ENCODE measurements around the gene SLC49A3. TPM values are rescaled to one million over a fixed set of nuclear protein-coding genes. Genes with fewer than 3 reads are reported as not detected.

SLC49A3 gene
- total RNA-seq, 4 donors from 2014 or later: 14.9 to 27.1 (median 18.3) TPM

DNA sequence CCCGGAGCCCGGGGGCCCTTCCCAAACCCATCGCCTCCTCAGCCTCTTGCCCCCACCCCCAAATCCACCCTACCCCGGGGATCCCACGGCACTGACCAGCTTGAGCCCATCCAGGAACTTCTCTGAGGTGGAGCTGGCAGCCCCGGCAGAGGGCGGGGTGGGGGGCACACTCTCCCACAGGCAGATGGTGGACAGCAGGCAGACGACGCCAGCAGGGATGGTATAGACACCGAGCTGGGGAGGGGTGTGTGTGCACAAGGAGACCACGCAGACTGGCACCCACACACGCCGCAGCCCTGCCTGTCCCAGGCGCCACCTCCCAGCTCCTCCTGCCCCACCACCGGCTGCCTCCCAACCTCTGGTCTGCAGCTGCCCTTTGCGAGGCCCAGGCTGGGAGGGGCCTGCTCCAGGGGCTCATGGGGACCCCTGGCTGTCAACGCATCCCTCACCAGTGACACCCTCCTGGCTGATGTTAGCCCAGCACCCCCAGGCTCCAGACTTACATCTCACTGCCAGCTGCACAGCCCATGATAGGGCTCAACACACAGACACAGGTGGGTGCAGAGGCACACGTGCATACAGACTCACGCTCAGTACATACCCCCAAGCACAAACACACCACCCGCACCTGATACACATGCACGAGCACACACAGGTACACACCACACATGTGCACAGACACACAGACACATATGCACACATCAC, 4.2 kb downstream of the SLC49A3 start:
- no peak for DNase-seq
- 89 to 90% methylated on average over 9 to 13 of the region's 21 CpGs for WGBS, 2 donors
- intact Hi-C loops (cut with DNase I): no loop called here
- no peaks in the 10 kb centered on the region for H3K9me3 ChIP-seq
- no peaks in the 10 kb centered on the region for H3K27me3 ChIP-seq
- peaks cover 27 to 53% of the 10 kb centered on the region in 2 donors for H3K4me1 ChIP-seq
- no peak overlapping the region for H3K4me3 ChIP-seq (replicated peaks in 1 of 3)
- no peak overlapping the region for H3K27ac ChIP-seq
- no peaks in the 10 kb centered on the region for H3K36me3 ChIP-seq
- TF ChIP-seq, protein P1, sequence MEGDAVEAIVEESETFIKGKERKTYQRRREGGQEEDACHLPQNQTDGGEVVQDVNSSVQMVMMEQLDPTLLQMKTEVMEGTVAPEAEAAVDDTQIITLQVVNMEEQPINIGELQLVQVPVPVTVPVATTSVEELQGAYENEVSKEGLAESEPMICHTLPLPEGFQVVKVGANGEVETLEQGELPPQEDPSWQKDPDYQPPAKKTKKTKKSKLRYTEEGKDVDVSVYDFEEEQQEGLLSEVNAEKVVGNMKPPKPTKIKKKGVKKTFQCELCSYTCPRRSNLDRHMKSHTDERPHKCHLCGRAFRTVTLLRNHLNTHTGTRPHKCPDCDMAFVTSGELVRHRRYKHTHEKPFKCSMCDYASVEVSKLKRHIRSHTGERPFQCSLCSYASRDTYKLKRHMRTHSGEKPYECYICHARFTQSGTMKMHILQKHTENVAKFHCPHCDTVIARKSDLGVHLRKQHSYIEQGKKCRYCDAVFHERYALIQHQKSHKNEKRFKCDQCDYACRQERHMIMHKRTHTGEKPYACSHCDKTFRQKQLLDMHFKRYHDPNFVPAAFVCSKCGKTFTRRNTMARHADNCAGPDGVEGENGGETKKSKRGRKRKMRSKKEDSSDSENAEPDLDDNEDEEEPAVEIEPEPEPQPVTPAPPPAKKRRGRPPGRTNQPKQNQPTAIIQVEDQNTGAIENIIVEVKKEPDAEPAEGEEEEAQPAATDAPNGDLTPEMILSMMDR (IDR thresholded peaks at IDR 0.05): no peak
- TF ChIP-seq POLR2A (IDR thresholded peaks at IDR 0.05): no peak

DNA sequence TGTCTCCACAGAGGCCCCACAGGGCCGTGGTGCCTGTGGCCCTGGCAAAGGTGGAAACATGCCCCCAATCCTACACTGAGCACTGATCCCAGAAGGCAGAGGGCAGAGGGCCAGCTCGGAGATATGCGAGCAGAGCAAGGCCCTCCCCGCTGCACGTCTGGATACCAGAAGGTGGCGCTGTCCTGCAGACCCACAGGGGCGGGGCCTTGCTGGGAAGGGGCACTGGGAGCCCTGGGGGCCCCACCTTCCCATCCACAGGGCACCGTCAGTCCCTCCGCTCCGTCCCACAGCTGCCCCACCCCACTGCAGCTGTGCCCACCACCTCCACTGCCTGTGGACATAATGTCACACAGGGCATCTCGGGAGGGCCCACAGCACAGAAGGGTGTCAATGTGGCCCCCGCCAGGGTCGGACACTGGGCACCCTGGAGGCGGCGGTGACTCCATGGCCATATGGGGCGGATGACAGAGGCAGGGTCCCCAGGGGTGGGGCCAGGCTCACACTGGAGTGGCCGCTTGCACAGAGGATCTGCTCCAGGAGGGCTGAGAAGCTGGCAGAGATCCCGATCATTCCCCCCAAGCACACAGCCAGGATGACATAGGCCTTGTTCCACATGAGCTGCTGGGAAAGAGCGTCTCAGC, 4.8 kb downstream of the SLC49A3 start:
- Histone ChIP-seq H3K9me3 (no peaks in the 10 kb centered on the region), H3K27me3 (no peaks in the 10 kb centered on the region), H3K4me3 (replicated peaks in 1 of 3) (no peak overlapping the region), H3K4me1 (peaks cover 20 to 47% of the 10 kb centered on the region in 2 donors), H3K27ac (no peak overlapping the region), H3K36me3 (no peaks in the 10 kb centered on the region)
- no peak for TF ChIP-seq POLR2A (IDR thresholded peaks at IDR 0.05)
- TF ChIP-seq, protein P1 (IDR thresholded peaks at IDR 0.05): peak in 5 of 6 experiments; percentile 33 to 75 (median 64)
- peak; percentile 76 to 84 for DNase-seq
- intact Hi-C loops (cut with DNase I): no loop called here
- 3% methylated on average over 6 of the region's 19 CpGs; no CpG with 5 or more reads in 1 of the 2 donors for WGBS, 2 donors

DNA sequence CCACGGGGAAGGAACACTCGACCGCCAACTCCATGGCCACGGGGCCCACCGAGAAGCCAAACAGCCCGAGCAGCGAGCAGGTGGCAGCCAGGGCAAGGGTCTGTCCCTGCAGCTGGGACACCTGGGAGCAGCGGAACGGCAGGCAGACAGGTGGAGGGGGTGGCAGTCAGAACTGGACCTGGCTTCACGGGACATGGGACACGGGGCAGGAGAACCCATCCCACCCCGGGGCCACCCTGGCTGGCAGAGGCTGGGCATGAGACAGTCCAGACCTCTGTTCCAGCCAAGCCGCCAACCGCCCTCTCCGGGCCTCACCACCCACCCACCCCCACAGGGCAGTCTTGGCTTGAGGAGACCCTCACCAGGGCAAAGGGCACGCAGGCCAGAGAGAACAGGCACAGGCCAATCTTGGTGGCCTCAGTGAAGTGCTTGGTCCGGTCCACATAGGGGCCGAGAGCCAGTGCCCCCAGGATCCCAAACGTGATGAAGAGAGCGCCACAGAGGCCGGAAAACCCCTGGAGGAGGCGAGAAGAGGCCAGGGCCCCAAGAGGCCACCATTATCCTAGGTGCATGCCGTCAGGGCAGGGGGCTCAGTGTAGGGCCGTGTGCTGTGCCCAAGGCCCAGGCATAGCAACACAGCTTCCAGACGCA, 5.6 kb downstream of the SLC49A3 start:
- H3K4me3 ChIP-seq (replicated peaks in 1 of 3): no peak overlapping the region
- 80 to 93% methylated on average over 5 to 17 of the region's 25 CpGs for whole genome bisulfite sequencing, 2 donors
- H3K4me1 ChIP-seq: peaks cover 17 to 39% of the 10 kb centered on the region in 2 donors
- intact Hi-C loops (cut with DNase I): no loop called here
- H3K36me3 ChIP-seq: no peaks in the 10 kb centered on the region
- no peaks in the 10 kb centered on the region for H3K27me3 ChIP-seq
- TF ChIP-seq, protein P1 (IDR thresholded peaks at IDR 0.05): no peak
- TF ChIP-seq POLR2A (IDR thresholded peaks at IDR 0.05): no peak
- DNase-seq: no peak
- H3K9me3 ChIP-seq: no peaks in the 10 kb centered on the region
- H3K27ac ChIP-seq: no peak overlapping the region

DNA sequence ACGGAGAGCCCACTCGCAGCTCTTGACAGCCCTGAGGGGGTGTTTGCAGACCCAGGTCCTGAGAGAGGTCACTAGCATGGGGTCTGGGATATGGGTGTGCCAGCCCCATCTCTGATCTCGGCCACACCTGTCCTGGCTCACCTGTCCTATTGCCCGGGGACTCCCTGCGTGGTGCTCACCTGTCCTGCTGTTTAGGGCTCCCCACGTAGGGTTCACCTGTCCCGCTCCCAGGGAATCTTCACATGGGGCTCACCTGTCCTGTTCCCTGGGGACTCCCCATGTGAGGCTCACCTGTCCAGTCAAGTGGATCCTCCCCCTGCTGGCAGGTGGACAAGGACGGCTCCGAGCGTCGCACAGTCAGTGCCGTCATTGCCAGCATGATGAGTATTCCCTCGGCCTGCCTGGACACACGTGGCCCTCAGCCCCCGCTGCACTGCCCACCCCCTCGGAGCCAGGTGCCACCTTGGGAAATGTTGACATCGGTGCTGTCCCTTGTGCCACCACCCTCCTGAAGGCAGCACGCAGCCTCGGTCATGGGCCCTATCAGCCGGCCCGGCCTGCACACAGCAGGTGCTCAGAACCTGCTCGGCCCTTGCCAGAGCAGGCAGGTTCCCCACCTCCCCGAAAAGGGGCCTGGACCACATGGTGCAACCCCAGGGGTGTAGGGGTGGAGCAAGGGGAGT, 6.3 kb downstream of the SLC49A3 start:
- TF ChIP-seq POLR2A (IDR thresholded peaks at IDR 0.05): no peak
- TF ChIP-seq, protein P1 (IDR thresholded peaks at IDR 0.05): no peak
- no peak for DNase-seq
- Histone ChIP-seq H3K4me1 (peaks cover 10 to 32% of the 10 kb centered on the region in 2 donors), H3K27ac (no peak overlapping the region), H3K27me3 (no peaks in the 10 kb centered on the region), H3K9me3 (no peaks in the 10 kb centered on the region), H3K36me3 (no peaks in the 10 kb centered on the region), H3K4me3 (replicated peaks in 1 of 3) (no peak overlapping the region)
- WGBS, 2 donors: 64 to 91% methylated on average over 15 to 22 of the region's 23 CpGs
- intact Hi-C loops (cut with DNase I): no loop called here
